ENCODE data around the gene SPINT4.

The SPINT4 gene

DNA sequence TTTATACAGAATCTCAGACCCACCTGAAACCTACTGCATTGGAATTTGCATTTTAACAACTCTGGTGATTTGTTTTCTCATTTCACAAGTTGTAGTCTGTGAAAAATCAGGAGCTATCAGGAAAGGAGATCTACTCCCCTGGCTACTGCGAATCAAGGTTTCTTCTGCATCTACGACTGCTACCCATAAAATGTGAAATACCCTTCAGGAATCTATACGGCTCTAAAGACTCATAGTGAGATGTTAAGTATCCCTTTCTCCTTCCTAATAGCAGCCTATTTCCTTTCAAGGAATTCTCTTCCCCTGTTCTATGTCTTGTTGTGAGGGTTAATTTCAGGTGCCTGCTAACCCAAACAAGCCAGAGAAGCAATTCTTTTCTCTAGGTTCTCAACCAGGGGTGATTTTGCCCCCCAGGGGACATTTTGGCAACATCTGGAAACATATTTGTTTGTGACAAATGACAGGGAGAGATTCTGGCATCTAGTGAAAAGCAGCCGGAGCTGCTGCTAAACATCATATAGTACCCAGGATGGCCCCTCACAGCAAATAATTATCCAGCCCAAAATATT, 43.2 kb downstream of the SPINT4 start:
- no peak for DNase-seq (ENCODE audit: low read depth in 1 of 2, low spot score in 1 of 2)
- H3K27ac ChIP-seq (replicated peaks) = no peak overlapping the region
- no peaks in the 10 kb centered on the region for H3K27me3 ChIP-seq (ENCODE audit: insufficient read depth, poor library complexity, severe bottlenecking)
- TF ChIP-seq, protein P1, sequence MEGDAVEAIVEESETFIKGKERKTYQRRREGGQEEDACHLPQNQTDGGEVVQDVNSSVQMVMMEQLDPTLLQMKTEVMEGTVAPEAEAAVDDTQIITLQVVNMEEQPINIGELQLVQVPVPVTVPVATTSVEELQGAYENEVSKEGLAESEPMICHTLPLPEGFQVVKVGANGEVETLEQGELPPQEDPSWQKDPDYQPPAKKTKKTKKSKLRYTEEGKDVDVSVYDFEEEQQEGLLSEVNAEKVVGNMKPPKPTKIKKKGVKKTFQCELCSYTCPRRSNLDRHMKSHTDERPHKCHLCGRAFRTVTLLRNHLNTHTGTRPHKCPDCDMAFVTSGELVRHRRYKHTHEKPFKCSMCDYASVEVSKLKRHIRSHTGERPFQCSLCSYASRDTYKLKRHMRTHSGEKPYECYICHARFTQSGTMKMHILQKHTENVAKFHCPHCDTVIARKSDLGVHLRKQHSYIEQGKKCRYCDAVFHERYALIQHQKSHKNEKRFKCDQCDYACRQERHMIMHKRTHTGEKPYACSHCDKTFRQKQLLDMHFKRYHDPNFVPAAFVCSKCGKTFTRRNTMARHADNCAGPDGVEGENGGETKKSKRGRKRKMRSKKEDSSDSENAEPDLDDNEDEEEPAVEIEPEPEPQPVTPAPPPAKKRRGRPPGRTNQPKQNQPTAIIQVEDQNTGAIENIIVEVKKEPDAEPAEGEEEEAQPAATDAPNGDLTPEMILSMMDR (IDR thresholded peaks at IDR 0.05; ENCODE audit: insufficient read depth, low read length) = no peak
- no peak overlapping the region for H3K4me3 ChIP-seq (replicated peaks; ENCODE audit: insufficient read depth, low read length)

DNA sequence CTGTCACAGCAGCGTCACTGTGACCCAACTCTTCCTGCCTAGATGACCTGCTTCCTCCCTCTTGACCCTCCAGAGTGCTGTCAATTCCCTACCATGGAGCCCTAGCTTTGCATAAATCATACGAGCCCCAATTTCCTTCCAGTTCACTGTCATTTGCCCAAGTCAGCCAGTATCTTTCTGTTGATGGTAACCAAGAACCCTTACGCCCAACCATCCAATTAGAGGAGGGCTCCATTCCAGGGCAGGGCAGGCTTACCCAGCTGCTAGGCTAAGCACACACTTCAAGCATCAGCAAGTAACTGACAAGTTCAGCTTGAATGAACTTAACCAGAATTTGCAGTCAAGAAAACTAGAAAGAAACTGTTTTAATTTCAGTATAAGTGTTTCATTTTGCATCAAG, 43.8 kb downstream of the SPINT4 start:
- no peak for TF ChIP-seq SPI1 (IDR thresholded peaks at IDR 0.05; ENCODE audit: borderline replicate concordance, low read depth)
- TF ChIP-seq, protein P2, sequence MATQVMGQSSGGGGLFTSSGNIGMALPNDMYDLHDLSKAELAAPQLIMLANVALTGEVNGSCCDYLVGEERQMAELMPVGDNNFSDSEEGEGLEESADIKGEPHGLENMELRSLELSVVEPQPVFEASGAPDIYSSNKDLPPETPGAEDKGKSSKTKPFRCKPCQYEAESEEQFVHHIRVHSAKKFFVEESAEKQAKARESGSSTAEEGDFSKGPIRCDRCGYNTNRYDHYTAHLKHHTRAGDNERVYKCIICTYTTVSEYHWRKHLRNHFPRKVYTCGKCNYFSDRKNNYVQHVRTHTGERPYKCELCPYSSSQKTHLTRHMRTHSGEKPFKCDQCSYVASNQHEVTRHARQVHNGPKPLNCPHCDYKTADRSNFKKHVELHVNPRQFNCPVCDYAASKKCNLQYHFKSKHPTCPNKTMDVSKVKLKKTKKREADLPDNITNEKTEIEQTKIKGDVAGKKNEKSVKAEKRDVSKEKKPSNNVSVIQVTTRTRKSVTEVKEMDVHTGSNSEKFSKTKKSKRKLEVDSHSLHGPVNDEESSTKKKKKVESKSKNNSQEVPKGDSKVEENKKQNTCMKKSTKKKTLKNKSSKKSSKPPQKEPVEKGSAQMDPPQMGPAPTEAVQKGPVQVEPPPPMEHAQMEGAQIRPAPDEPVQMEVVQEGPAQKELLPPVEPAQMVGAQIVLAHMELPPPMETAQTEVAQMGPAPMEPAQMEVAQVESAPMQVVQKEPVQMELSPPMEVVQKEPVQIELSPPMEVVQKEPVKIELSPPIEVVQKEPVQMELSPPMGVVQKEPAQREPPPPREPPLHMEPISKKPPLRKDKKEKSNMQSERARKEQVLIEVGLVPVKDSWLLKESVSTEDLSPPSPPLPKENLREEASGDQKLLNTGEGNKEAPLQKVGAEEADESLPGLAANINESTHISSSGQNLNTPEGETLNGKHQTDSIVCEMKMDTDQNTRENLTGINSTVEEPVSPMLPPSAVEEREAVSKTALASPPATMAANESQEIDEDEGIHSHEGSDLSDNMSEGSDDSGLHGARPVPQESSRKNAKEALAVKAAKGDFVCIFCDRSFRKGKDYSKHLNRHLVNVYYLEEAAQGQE (IDR thresholded peaks at IDR 0.05; ENCODE audit: insufficient replicate concordance, low read depth) = no peak
- no peak for TF ChIP-seq GABPA (IDR thresholded peaks at IDR 0.05; ENCODE audit: low read depth)
- TF ChIP-seq, protein P1 (IDR thresholded peaks at IDR 0.05; ENCODE audit: insufficient read depth, low read length) = no peak
- no peak for TF ChIP-seq POLR2AphosphoS5 (IDR thresholded peaks at IDR 0.05; ENCODE audit: low read depth)
- no peak for DNase-seq (ENCODE audit: low read depth in 1 of 2, low spot score in 1 of 2)
- Histone ChIP-seq H3K27me3 (ENCODE audit: insufficient read depth, poor library complexity, severe bottlenecking) (no peaks in the 10 kb centered on the region), H3K27ac (replicated peaks) (no peak overlapping the region), H3K4me3 (replicated peaks; ENCODE audit: insufficient read depth, low read length) (no peak overlapping the region)

DNA sequence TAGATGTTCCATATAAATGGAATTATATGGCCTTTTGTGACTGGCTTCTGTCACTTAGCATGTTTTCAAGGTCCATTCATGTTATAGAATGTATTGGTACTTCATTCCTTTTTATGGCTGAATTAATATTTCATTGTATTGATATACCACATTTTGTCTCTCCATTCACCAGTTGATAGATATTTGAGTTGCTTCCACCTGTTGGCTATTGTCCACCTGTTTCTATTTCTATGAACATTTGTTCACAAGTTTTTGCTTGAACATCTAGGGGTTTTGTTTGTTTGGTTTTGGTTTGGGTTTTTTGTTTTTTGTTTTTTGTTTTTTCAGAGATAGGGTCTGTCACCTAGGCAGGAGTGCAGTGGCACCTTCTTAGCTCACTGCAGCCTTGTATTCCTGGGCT, 46.3 kb downstream of the SPINT4 start:
- Histone ChIP-seq H3K27ac (replicated peaks) (no peak overlapping the region), H3K27me3 (ENCODE audit: insufficient read depth, poor library complexity, severe bottlenecking) (no peaks in the 10 kb centered on the region), H3K4me3 (replicated peaks; ENCODE audit: insufficient read depth, low read length) (no peak overlapping the region)
- DNase-seq (ENCODE audit: low read depth in 1 of 2, low spot score in 1 of 2) = no peak
- TF ChIP-seq, protein P1 (IDR thresholded peaks at IDR 0.05; ENCODE audit: insufficient read depth, low read length) = no peak
- no peak for TF ChIP-seq GABPA (IDR thresholded peaks at IDR 0.05; ENCODE audit: low read depth)
- no peak for TF ChIP-seq POLR2AphosphoS5 (IDR thresholded peaks at IDR 0.05; ENCODE audit: low read depth)
- no peak for TF ChIP-seq SPI1 (IDR thresholded peaks at IDR 0.05; ENCODE audit: borderline replicate concordance, low read depth)
- TF ChIP-seq, protein P2 (IDR thresholded peaks at IDR 0.05; ENCODE audit: insufficient replicate concordance, low read depth) = no peak

DNA sequence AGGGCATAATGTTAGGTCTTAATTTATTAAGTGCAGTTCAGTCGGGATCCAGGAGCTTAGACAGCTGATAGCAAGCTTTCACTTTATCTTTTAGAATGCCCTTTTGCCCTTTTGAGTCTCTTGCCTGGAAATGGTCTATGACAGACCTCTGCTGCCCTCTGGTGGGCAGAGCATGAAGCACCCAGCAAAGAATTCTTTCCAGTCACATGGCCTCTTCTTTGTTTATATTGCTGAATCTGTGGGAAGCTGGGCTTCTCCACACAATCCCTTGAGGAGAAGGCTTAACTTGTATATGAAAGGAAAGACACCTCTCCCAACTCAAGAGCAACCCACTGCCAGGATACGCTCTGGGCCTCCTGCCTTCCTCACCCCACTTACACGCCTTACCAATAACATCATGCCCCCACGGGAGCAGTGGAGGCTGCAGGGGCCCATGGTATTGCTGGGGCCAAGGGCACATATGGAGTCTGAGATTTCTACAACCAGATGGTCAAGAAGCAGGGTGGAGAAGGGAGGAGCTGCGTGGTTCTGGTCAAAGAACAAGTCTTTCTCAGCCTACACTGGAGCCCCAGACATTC, 49.1 kb downstream of the SPINT4 start:
- Histone ChIP-seq H3K27ac (replicated peaks) (no peak overlapping the region), H3K4me3 (replicated peaks; ENCODE audit: insufficient read depth, low read length) (no peak overlapping the region), H3K27me3 (ENCODE audit: insufficient read depth, poor library complexity, severe bottlenecking) (no peaks in the 10 kb centered on the region)
- no peak for TF ChIP-seq GABPA (IDR thresholded peaks at IDR 0.05; ENCODE audit: low read depth)
- TF ChIP-seq, protein P1 (IDR thresholded peaks at IDR 0.05; ENCODE audit: insufficient read depth, low read length) = peak; percentile 84
- peak; percentile 41 to 75 for DNase-seq (ENCODE audit: low read depth in 1 of 2, low spot score in 1 of 2)
